ENCODE data around the gene ADRA2B.
A peak's percentile ranks its signal among the peaks of the same experiment; 100 is the strongest.

ADRA2B gene

DNA sequence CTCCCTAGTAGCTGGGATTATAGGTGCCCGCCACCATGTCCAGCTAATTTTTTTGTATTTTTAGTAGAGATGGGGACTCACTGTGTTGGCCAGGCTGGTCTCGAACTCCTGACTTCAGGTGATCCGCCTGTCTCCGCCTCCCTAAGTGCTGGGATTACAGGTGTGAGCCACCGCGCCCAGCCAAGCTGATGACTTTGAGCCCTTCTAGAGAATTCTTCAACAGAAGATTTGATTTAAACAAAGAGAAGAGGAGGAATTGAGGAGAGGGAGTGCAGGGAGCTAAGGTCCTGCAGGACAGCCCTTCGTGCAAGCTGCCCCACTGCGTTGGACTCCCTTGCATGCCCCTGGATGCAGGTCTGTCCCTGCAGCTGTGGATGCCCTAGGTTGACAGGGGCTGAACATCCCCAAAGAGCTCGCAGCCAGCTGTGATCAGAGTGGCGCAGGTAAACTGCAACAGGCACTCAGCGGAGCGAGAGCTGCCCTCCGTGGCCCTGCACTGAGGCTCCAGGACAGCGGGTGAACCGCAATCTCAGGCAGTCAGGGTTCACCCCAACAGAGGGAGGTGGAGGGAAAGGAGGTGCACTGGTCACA is 13.7 kb downstream of the ADRA2B start:
- no peak overlapping the region for H3K4me3 ChIP-seq (replicated peaks; ENCODE audit: insufficient read depth, low read length)
- TF ChIP-seq SPI1 (IDR thresholded peaks at IDR 0.05; ENCODE audit: borderline replicate concordance, low read depth): no peak
- TF ChIP-seq GABPA (IDR thresholded peaks at IDR 0.05; ENCODE audit: low read depth): no peak
- TF ChIP-seq POLR2AphosphoS5 (IDR thresholded peaks at IDR 0.05; ENCODE audit: low read depth): no peak
- TF ChIP-seq, protein P1, sequence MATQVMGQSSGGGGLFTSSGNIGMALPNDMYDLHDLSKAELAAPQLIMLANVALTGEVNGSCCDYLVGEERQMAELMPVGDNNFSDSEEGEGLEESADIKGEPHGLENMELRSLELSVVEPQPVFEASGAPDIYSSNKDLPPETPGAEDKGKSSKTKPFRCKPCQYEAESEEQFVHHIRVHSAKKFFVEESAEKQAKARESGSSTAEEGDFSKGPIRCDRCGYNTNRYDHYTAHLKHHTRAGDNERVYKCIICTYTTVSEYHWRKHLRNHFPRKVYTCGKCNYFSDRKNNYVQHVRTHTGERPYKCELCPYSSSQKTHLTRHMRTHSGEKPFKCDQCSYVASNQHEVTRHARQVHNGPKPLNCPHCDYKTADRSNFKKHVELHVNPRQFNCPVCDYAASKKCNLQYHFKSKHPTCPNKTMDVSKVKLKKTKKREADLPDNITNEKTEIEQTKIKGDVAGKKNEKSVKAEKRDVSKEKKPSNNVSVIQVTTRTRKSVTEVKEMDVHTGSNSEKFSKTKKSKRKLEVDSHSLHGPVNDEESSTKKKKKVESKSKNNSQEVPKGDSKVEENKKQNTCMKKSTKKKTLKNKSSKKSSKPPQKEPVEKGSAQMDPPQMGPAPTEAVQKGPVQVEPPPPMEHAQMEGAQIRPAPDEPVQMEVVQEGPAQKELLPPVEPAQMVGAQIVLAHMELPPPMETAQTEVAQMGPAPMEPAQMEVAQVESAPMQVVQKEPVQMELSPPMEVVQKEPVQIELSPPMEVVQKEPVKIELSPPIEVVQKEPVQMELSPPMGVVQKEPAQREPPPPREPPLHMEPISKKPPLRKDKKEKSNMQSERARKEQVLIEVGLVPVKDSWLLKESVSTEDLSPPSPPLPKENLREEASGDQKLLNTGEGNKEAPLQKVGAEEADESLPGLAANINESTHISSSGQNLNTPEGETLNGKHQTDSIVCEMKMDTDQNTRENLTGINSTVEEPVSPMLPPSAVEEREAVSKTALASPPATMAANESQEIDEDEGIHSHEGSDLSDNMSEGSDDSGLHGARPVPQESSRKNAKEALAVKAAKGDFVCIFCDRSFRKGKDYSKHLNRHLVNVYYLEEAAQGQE (IDR thresholded peaks at IDR 0.05; ENCODE audit: insufficient replicate concordance, low read depth): no peak
- TF ChIP-seq, protein P2, sequence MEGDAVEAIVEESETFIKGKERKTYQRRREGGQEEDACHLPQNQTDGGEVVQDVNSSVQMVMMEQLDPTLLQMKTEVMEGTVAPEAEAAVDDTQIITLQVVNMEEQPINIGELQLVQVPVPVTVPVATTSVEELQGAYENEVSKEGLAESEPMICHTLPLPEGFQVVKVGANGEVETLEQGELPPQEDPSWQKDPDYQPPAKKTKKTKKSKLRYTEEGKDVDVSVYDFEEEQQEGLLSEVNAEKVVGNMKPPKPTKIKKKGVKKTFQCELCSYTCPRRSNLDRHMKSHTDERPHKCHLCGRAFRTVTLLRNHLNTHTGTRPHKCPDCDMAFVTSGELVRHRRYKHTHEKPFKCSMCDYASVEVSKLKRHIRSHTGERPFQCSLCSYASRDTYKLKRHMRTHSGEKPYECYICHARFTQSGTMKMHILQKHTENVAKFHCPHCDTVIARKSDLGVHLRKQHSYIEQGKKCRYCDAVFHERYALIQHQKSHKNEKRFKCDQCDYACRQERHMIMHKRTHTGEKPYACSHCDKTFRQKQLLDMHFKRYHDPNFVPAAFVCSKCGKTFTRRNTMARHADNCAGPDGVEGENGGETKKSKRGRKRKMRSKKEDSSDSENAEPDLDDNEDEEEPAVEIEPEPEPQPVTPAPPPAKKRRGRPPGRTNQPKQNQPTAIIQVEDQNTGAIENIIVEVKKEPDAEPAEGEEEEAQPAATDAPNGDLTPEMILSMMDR (IDR thresholded peaks at IDR 0.05; ENCODE audit: insufficient read depth, low read length): no peak
- DNase-seq (ENCODE audit: low read depth in 1 of 2, low spot score in 1 of 2): no peak
- no peaks in the 10 kb centered on the region for H3K27me3 ChIP-seq (ENCODE audit: insufficient read depth, poor library complexity, severe bottlenecking)
- H3K27ac ChIP-seq (replicated peaks): no peak overlapping the region

DNA sequence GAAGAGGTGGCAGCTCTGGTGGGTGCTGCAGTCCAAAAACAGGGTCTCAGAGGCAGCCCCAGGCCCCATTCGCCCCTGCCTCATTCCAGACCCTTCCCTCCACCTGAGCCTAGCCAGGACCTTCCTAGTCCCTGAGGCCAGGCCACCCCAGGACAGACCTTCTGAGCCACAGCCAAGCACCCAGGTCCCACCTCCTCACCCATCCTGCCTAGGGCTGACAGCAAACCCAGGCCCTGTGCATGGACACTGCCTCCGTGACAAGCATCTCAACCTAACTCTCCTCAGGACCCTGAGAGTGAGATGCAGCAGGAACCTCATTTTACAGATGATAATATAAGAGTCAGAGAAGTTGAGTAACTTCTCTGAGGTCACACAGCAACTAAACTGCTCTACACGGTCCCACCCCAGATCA is 15.5 kb downstream of the ADRA2B start:
- no peak for DNase-seq (ENCODE audit: low read depth in 1 of 2, low spot score in 1 of 2)
- Histone ChIP-seq H3K4me3 (replicated peaks; ENCODE audit: insufficient read depth, low read length) (no peak overlapping the region), H3K27me3 (ENCODE audit: insufficient read depth, poor library complexity, severe bottlenecking) (no peaks in the 10 kb centered on the region), H3K27ac (replicated peaks) (no peak overlapping the region)
- TF ChIP-seq POLR2AphosphoS5 (IDR thresholded peaks at IDR 0.05; ENCODE audit: low read depth) (no peak), SPI1 (IDR thresholded peaks at IDR 0.05; ENCODE audit: borderline replicate concordance, low read depth) (no peak), GABPA (IDR thresholded peaks at IDR 0.05; ENCODE audit: low read depth) (no peak)
- TF ChIP-seq, protein P1 (IDR thresholded peaks at IDR 0.05; ENCODE audit: insufficient replicate concordance, low read depth): no peak
- TF ChIP-seq, protein P2 (IDR thresholded peaks at IDR 0.05; ENCODE audit: insufficient read depth, low read length): no peak

DNA sequence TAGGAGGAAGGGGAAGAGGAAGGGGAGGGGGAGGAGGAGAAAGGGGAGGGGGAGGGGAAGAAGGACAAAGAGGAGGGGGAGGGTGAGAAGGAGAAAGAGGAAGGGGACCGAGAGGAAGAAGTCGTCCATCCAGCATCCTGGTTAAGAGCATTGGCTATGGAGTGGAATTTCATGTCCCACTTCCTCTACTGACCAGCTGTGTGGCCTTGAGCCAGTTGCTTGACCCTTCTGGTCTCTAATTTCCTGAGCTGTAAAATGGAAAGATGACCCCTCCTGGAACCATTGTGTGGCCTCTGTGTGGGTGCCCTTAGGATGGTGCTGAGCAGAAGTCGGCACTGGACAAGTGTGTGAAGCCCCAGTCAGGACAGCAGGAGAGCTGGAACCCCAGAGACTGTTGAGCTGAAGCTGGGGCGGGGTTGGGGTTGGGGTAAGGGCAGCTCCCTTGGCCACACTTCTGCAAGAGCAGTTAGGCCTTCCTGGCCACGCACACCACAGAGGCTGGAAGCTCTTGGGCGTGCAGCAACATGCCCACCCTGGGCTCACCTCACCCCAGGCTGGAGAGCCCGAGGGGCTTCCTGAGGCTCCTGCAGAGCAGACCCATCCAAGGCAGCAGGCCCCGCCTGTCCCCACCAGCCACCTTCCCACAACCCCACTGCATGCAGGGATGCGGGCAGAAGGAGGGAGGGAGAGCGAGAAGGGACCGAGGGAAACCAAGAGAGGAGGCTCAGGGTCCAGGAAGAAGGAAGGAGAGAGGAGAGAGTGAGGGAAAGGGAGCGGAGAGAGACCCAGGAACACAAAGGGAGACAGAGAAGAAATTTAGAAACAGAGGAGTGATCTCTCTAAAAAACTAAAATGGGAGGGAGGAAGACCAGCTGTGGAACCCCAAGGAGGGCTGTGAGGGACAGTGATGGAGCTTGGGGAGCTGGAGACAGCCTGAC is 16.2 kb downstream of the ADRA2B start:
- no peak for TF ChIP-seq GABPA (IDR thresholded peaks at IDR 0.05; ENCODE audit: low read depth)
- 0 out of 2 replicates have a peak, but pooled peaks have one; percentile 3 for TF ChIP-seq SPI1 (IDR thresholded peaks at IDR 0.05; ENCODE audit: borderline replicate concordance, low read depth)
- DNase-seq (ENCODE audit: low read depth in 1 of 2, low spot score in 1 of 2): no peak
- Histone ChIP-seq H3K27ac (replicated peaks) (no peak overlapping the region), H3K4me3 (replicated peaks; ENCODE audit: insufficient read depth, low read length) (no peak overlapping the region), H3K27me3 (ENCODE audit: insufficient read depth, poor library complexity, severe bottlenecking) (no peaks in the 10 kb centered on the region)

DNA sequence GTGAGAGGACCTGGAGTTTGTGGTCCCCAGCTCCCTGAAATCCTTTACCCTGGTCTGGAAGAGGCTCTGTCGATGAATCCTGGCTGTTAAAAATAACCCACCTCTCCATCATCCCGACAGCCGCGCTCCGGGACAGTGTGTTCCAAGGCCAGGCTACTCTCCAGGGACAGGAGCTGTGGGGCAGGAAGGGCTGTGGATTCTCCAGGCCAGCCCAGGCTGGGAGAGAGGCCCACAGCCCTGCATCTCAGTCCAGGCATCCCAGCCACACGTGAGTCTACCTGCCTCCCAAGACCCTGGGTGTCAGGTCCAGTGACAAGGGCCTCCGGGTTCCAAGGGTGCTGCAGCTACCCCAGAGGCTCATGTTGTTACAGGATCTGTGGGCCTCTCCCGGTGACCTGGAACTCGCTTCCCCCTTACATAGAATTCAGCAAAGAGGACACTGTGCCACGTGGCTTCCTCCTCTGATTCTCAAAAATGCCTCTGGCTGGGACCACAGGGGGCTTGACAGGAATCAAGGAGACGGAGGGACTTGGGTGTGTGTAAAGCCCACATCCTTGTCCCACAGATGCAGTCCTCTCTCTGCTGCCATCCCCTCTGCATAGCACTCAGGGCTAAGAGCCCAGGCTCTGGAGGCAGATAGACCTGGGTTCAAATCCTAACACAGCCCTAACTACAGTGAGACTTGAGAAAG is 17.3 kb downstream of the ADRA2B start:
- H3K27ac ChIP-seq (replicated peaks): no peak overlapping the region

More for the DNA sequence above, 17.3 kb downstream of the ADRA2B start:
- Histone ChIP-seq H3K27me3 (ENCODE audit: insufficient read depth, poor library complexity, severe bottlenecking) (no peaks in the 10 kb centered on the region), H3K4me3 (replicated peaks; ENCODE audit: insufficient read depth, low read length) (no peak overlapping the region)
- DNase-seq (ENCODE audit: low read depth in 1 of 2, low spot score in 1 of 2): no peak
- TF ChIP-seq SPI1 (IDR thresholded peaks at IDR 0.05; ENCODE audit: borderline replicate concordance, low read depth) (no peak), POLR2AphosphoS5 (IDR thresholded peaks at IDR 0.05; ENCODE audit: low read depth) (no peak), GABPA (IDR thresholded peaks at IDR 0.05; ENCODE audit: low read depth) (no peak)
- TF ChIP-seq, protein P2 (IDR thresholded peaks at IDR 0.05; ENCODE audit: insufficient read depth, low read length): no peak
- TF ChIP-seq, protein P1 (IDR thresholded peaks at IDR 0.05; ENCODE audit: insufficient replicate concordance, low read depth): no peak

Data from HL-60 (cell line).